WTC11 (cell line): ENCODE data around the gene MT1B. TPM values are rescaled to one million over a fixed set of nuclear protein-coding genes. Genes with fewer than 3 reads are reported as not detected.
"Not testable (repeated sequence)": the region's sequence is repeated elsewhere in the genome, so short reads cannot be mapped to it uniquely, and the experiment has no call there.

Source experiments
- ATAC-seq: fragments of 200-7000 bp; cut with Tn5 transposase; 2 replicates; pipeline ENCODE4 v1.10.0; 2021; ENCODE audit warnings: mild to moderate bottlenecking, moderate library complexity
- CTCF ChIA-PET: fragments of 300-600 bp; sonication (Branson Sonifier 250); formaldehyde crosslinking; loops from one replicate; lab custom pipeline; 2021; ENCODE audit warnings: antibody characterized with exemption; lab: Charles Lee
- POLR2A ChIA-PET: fragments of 350-600 bp; sonication (Branson Sonifier 250); formaldehyde crosslinking; loops from one replicate; lab custom pipeline; 2021; ENCODE audit warnings: antibody characterized with exemption; lab: Charles Lee
- DNase-seq: peaks from one replicate; pipeline ENCODE4 v3.0.0; 2021; ENCODE audit warnings: low spot score
- H3K27ac Mint-ChIP-seq: 2 replicates; pipeline ENCODE4 v1.8.0; 2021; ENCODE audit warnings: mixed read lengths
- H3K27me3 Mint-ChIP-seq: 2 replicates; pipeline ENCODE4 v1.8.0; 2021; ENCODE audit warnings: low read depth, mild to moderate bottlenecking, moderate library complexity, mixed read lengths
- H3K36me3 Mint-ChIP-seq: 2 replicates; pipeline ENCODE4 v1.8.0; 2021; ENCODE audit warnings: mixed read lengths
- H3K4me1 Mint-ChIP-seq: 2 replicates; pipeline ENCODE4 v1.8.0; 2022; ENCODE audit warnings: mixed read lengths
- H3K4me3 Mint-ChIP-seq: 2 replicates; pipeline ENCODE4 v1.8.0; 2021; ENCODE audit warnings: mild to moderate bottlenecking, moderate library complexity, mixed read lengths
- H3K9me3 Mint-ChIP-seq: 2 replicates; pipeline ENCODE4 v1.8.0; 2021; ENCODE audit warnings: mixed read lengths
- CBFB ChIP-seq: sonication (generic); formaldehyde crosslinking; IDR thresholded peaks from 2 replicates; pipeline ENCODE4 v1.8.1; 2022; ENCODE audit warnings: mild to moderate bottlenecking, low read depth, missing genetic modification reagents
- CDX4 ChIP-seq: fragments of 250-450 bp; sonication (Bioruptor Pico); IDR thresholded peaks from 2 replicates; pipeline ENCODE4 v1.9.0; 2021; ENCODE audit warnings: moderate library complexity, mild to moderate bottlenecking, inconsistent platforms, borderline replicate concordance
- CREB1 ChIP-seq: sonication (generic); formaldehyde crosslinking; IDR thresholded peaks from 2 replicates; pipeline ENCODE4 v1.8.0; 2023; ENCODE audit warnings: mild to moderate bottlenecking, missing genetic modification reagents
- ESRRA ChIP-seq: sonication (generic); formaldehyde crosslinking; IDR thresholded peaks from 2 replicates; pipeline ENCODE4 v1.8.1; 2022; ENCODE audit warnings: mild to moderate bottlenecking, missing genetic modification reagents, borderline replicate concordance
- FOXP1 ChIP-seq: sonication (generic); formaldehyde crosslinking; IDR thresholded peaks from 2 replicates; pipeline ENCODE4 v1.8.0; 2022; ENCODE audit warnings: missing genetic modification reagents, mild to moderate bottlenecking, moderate library complexity, borderline replicate concordance
- GRHL2 ChIP-seq: fragments of 250-450 bp; sonication (Bioruptor Pico); IDR thresholded peaks from 2 replicates; pipeline ENCODE4 v1.8.0; 2022; ENCODE audit warnings: mild to moderate bottlenecking, moderate library complexity; ENCODE audit not compliant: insufficient replicate concordance, severe bottlenecking
- MLX ChIP-seq: sonication (generic); formaldehyde crosslinking; IDR thresholded peaks from 2 replicates; pipeline ENCODE4 v1.8.1; 2023; ENCODE audit warnings: mild to moderate bottlenecking, missing genetic modification reagents, moderate library complexity
- MXD4 ChIP-seq: fragments of 250-450 bp; sonication (Bioruptor Pico); IDR thresholded peaks from 2 replicates; pipeline ENCODE4 v1.8.0; 2021; ENCODE audit warnings: mild to moderate bottlenecking, moderate library complexity, borderline replicate concordance
- NFATC4 ChIP-seq: fragments of 250-450 bp; sonication (Bioruptor Pico); IDR thresholded peaks from 2 replicates; pipeline ENCODE4 v1.9.0; 2021; ENCODE audit warnings: mild to moderate bottlenecking
- NR2C2 ChIP-seq: sonication (generic); formaldehyde crosslinking; IDR thresholded peaks from 2 replicates; pipeline ENCODE4 v1.8.0; 2022; ENCODE audit warnings: mild to moderate bottlenecking, missing genetic modification reagents
- RORB ChIP-seq: fragments of 250-450 bp; sonication (Bioruptor Pico); IDR thresholded peaks from 2 replicates; pipeline ENCODE4 v1.9.0; 2021; ENCODE audit warnings: mild to moderate bottlenecking
- SMAD4 ChIP-seq: sonication (generic); formaldehyde crosslinking; IDR thresholded peaks from 2 replicates; pipeline ENCODE4 v1.8.0; 2022; ENCODE audit warnings: mild to moderate bottlenecking, missing genetic modification reagents
- TEAD1 ChIP-seq: sonication (generic); formaldehyde crosslinking; IDR thresholded peaks from 2 replicates; pipeline ENCODE4 v1.8.0; 2022; ENCODE audit warnings: mild to moderate bottlenecking, missing genetic modification reagents
- ZBTB21 ChIP-seq: sonication (generic); formaldehyde crosslinking; IDR thresholded peaks from 2 replicates; pipeline ENCODE4 v1.8.1; 2023; ENCODE audit warnings: mild to moderate bottlenecking, missing genetic modification reagents, borderline replicate concordance
- ZNF121 ChIP-seq: sonication (generic); formaldehyde crosslinking; IDR thresholded peaks from 2 replicates; pipeline ENCODE4 v1.8.0; 2023; ENCODE audit warnings: missing genetic modification reagents
- ZNF263 ChIP-seq: sonication (generic); formaldehyde crosslinking; IDR thresholded peaks from 2 replicates; pipeline ENCODE4 v1.8.1; 2022; ENCODE audit warnings: low read depth, mild to moderate bottlenecking, moderate library complexity, missing genetic modification reagents
- ZNF396 ChIP-seq: fragments of 250-450 bp; sonication (Bioruptor Pico); IDR thresholded peaks from 2 replicates; pipeline ENCODE4 v1.8.0; 2021; ENCODE audit warnings: mild to moderate bottlenecking, moderate library complexity, borderline replicate concordance
- ZNF423 ChIP-seq: fragments of 250-450 bp; sonication (Bioruptor Pico); IDR thresholded peaks from 2 replicates; pipeline ENCODE4 v2.1.2; 2022; ENCODE audit warnings: mild to moderate bottlenecking, moderate library complexity
- ZNF671 ChIP-seq: fragments of 250-450 bp; sonication (Bioruptor Pico); IDR thresholded peaks from 2 replicates; pipeline ENCODE4 v1.8.0; 2021; ENCODE audit warnings: mild to moderate bottlenecking
- total RNA-seq: library from RNA; stranded (reverse); gene quantifications from 3 replicates; pipeline ENCODE4 v1.2.3, GENCODE V29; 2021
- TF ChIP-seq, protein P1 (sequence below): sonication (generic); formaldehyde crosslinking; IDR thresholded peaks from 2 replicates; pipeline ENCODE4 v1.8.0; 2023; ENCODE audit warnings: mild to moderate bottlenecking, missing genetic modification reagents
- TF ChIP-seq, protein P2 (sequence below): fragments of 250-450 bp; sonication (Bioruptor Pico); IDR thresholded peaks from 2 replicates; pipeline ENCODE4 v2.1.2; 2022; ENCODE audit warnings: mild to moderate bottlenecking, moderate library complexity
- TF ChIP-seq, protein P3 (sequence below): sonication (generic); formaldehyde crosslinking; IDR thresholded peaks from 2 replicates; pipeline ENCODE4 v1.8.0; 2022; ENCODE audit warnings: mild to moderate bottlenecking, missing genetic modification reagents
- TF ChIP-seq, protein P4 (sequence below): sonication (generic); formaldehyde crosslinking; IDR thresholded peaks from 2 replicates; pipeline ENCODE4 v1.8.0; 2022; ENCODE audit warnings: mild to moderate bottlenecking, missing genetic modification reagents

The MT1B gene
- total RNA-seq, 1 experiment from 2014 or later: not detected

DNA sequence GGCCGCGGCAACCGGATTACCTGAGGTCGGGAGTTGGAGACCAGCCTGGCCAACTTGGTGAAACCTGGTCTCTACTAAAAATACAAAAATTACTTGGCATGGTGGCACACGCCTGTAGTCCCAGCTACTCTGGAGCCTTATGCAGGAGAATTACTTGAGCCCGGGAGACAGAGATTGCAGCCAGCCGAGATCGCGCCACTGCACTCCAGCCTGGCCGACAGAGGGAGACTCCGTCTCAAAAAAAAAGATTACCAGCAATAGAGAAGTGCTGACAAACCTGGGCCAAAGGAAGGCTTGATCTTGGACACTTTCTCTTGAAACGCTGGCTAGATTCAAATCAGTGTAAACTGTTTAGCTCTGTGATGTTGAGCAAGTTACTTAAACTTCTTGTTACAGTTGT lies 22.2 kb downstream of the MT1B start (continued):
- no peak for TF ChIP-seq ZNF423 (CRISPR knock-in tag)
- TF ChIP-seq ZNF396: no peak
- TF ChIP-seq FOXP1 (CRISPR knock-in tag): no peak
- no peak for TF ChIP-seq CBFB

- DNase-seq, H3K9me3 Mint-ChIP-seq, H3K36me3 Mint-ChIP-seq, ATAC-seq: not testable (repeated sequence)
- ChIA-PET CTCF (interaction anchor here (1.2 to 2.6 kb wide), 6 partner anchors 9 to 169 kb away, joined by 3 to 46 read pairs (median 4); no protein-coding TSS in a partner anchor), POLR2A (interaction anchor here (1.0 kb wide), 1 partner anchor 27 kb away, joined by 3 read pairs; no protein-coding TSS in a partner anchor)
- Mint-ChIP-seq H3K27me3 (peaks cover 49% of the 10 kb centered on the region), H3K4me3 (peak overlapping the region; percentile 68), H3K27ac (peak overlapping the region; percentile 73), H3K4me1 (peaks cover 56% of the 10 kb centered on the region)
Observed at GRCh38 chr16:56674570-56674969, 22.9 kb downstream of the MT1B start.

- CTCF ChIA-PET: interaction anchor here (0.6 to 2.1 kb wide), 13 partner anchors 8 to 162 kb away, joined by 3 to 30 read pairs (median 3); partner anchors contain the start of genes MT1F and MT1G
- Mint-ChIP-seq H3K27me3 (peaks cover 39% of the 10 kb centered on the region), H3K4me1 (peaks cover 49% of the 10 kb centered on the region), H3K36me3 (no peaks in the 10 kb centered on the region), H3K27ac (peak overlapping the region; percentile 73)
- POLR2A ChIA-PET: interaction anchor here (0.6 to 2.1 kb wide), 12 partner anchors 8 to 256 kb away, joined by 3 to 27 read pairs (median 6); partner anchors contain the start of genes MT1E, MT1F, MT1G and MT2A
- peak; percentile 67 for DNase-seq
- TF ChIP-seq ESRRA: no peak
- TF ChIP-seq, protein P1, sequence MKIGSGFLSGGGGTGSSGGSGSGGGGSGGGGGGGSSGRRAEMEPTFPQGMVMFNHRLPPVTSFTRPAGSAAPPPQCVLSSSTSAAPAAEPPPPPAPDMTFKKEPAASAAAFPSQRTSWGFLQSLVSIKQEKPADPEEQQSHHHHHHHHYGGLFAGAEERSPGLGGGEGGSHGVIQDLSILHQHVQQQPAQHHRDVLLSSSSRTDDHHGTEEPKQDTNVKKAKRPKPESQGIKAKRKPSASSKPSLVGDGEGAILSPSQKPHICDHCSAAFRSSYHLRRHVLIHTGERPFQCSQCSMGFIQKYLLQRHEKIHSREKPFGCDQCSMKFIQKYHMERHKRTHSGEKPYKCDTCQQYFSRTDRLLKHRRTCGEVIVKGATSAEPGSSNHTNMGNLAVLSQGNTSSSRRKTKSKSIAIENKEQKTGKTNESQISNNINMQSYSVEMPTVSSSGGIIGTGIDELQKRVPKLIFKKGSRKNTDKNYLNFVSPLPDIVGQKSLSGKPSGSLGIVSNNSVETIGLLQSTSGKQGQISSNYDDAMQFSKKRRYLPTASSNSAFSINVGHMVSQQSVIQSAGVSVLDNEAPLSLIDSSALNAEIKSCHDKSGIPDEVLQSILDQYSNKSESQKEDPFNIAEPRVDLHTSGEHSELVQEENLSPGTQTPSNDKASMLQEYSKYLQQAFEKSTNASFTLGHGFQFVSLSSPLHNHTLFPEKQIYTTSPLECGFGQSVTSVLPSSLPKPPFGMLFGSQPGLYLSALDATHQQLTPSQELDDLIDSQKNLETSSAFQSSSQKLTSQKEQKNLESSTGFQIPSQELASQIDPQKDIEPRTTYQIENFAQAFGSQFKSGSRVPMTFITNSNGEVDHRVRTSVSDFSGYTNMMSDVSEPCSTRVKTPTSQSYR (CRISPR knock-in tag): no peak
- TF ChIP-seq, protein P2, sequence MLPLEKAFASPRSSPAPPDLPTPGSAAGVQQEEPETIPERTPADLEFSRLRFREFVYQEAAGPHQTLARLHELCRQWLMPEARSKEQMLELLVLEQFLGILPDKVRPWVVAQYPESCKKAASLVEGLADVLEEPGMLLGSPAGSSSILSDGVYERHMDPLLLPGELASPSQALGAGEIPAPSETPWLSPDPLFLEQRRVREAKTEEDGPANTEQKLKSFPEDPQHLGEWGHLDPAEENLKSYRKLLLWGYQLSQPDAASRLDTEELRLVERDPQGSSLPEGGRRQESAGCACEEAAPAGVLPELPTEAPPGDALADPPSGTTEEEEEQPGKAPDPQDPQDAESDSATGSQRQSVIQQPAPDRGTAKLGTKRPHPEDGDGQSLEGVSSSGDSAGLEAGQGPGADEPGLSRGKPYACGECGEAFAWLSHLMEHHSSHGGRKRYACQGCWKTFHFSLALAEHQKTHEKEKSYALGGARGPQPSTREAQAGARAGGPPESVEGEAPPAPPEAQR (CRISPR knock-in tag): no peak
- TF ChIP-seq TEAD1 (CRISPR knock-in tag): no peak
- no peak for TF ChIP-seq GRHL2 (CRISPR knock-in tag)
- 0 out of 2 replicates have a peak, but pooled peaks have one; percentile 12 for TF ChIP-seq FOXP1 (CRISPR knock-in tag)
- TF ChIP-seq RORB (CRISPR knock-in tag): no peak
- TF ChIP-seq, protein P3, sequence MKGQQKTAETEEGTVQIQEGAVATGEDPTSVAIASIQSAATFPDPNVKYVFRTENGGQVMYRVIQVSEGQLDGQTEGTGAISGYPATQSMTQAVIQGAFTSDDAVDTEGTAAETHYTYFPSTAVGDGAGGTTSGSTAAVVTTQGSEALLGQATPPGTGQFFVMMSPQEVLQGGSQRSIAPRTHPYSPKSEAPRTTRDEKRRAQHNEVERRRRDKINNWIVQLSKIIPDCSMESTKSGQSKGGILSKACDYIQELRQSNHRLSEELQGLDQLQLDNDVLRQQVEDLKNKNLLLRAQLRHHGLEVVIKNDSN (CRISPR knock-in tag): no peak
- TF ChIP-seq, protein P4, sequence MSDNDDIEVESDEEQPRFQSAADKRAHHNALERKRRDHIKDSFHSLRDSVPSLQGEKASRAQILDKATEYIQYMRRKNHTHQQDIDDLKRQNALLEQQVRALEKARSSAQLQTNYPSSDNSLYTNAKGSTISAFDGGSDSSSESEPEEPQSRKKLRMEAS: peak; percentile 13; the same call in 1 of the 2 replicates
- TF ChIP-seq, all 79 proteins: peak for 2
- peak; percentile 68 for ATAC-seq
- H3K9me3 Mint-ChIP-seq: no peaks in the 10 kb centered on the region
- peak overlapping the region; percentile 68 for H3K4me3 Mint-ChIP-seq
Observed at GRCh38 chr16:56675685-56676210, 24.1 kb downstream of the MT1B start.

DNA sequence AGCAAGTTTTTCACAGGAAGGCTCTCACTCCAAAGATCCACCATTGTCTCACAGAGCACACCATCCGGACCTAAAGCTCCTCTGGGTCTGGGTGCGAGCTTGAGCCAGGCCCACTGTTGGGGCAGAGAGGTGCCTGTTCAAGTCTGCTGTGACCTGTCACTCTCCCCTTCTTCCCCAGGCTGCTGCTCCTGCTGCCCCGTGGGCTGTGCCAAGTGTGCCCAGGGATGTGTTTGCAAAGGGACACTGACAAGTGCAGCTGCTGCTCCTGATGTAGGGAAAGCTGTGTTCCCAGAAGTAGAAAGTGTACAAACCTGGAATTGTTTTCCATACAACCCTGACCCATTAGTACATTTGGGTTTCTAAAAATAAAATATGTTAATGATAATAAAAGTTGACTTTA lies 25.8 kb downstream of the MT1B start:
- ChIA-PET CTCF (interaction anchor here (3.5 kb wide), 1 partner anchor 24 kb away, joined by 14 read pairs; no protein-coding TSS in a partner anchor), POLR2A (interaction anchor here (0.8 kb wide), 1 partner anchor 37 kb away, joined by 3 read pairs; no protein-coding TSS in a partner anchor)
- H3K9me3 Mint-ChIP-seq: no peaks in the 10 kb centered on the region
- no peaks in the 10 kb centered on the region for H3K36me3 Mint-ChIP-seq
- no peak for DNase-seq
- peaks cover 35% of the 10 kb centered on the region for H3K27me3 Mint-ChIP-seq
- H3K4me1 Mint-ChIP-seq: peaks cover 55% of the 10 kb centered on the region
- ATAC-seq: no peak
- no peak overlapping the region; the same call in 1 of the 2 replicates for H3K27ac Mint-ChIP-seq
- H3K4me3 Mint-ChIP-seq: no peak overlapping the region
- no peak for TF ChIP-seq NR2C2 (CRISPR knock-in tag)
- TF ChIP-seq NFATC4: no peak
- TF ChIP-seq CDX4: no peak
- TF ChIP-seq MLX (CRISPR knock-in tag): no peak
- no peak for TF ChIP-seq GRHL2 (CRISPR knock-in tag)
- no peak for TF ChIP-seq ZNF671 (CRISPR knock-in tag)
- no peak for TF ChIP-seq SMAD4
- TF ChIP-seq CREB1 (CRISPR knock-in tag): no peak
- TF ChIP-seq, protein P3 (CRISPR knock-in tag): no peak
- no peak for TF ChIP-seq ZBTB21 (CRISPR knock-in tag)
- TF ChIP-seq ZNF263 (CRISPR knock-in tag): no peak
- TF ChIP-seq MXD4 (CRISPR knock-in tag): no peak
- TF ChIP-seq ZNF121 (CRISPR knock-in tag): no peak
